Fibroblast of pulmonary artery (primary cell): Measurements from ENCODE around the gene ZNF618.

Experiments used
- DNase-seq: peaks from one replicate; pipeline ENCODE4 v3.0.0-alpha.2; 2010; ENCODE audit warnings: low read depth
- H3K4me3 ChIP-seq: replicated peaks from 2 replicates; pipeline ENCODE4 v1.5.1; 2011; ENCODE audit warnings: low read depth, mild to moderate bottlenecking, control low read depth, low read length, moderate library complexity
- TF ChIP-seq, protein P1 (sequence below): IDR thresholded peaks from 2 replicates; pipeline ENCODE4 v1.5.1; 2011; ENCODE audit warnings: mild to moderate bottlenecking, control low read depth, low read length, inconsistent platforms; ENCODE audit errors: missing control alignments

Gene ZNF618

GRCh38 chr9:113886933-113887332, 10.8 kb downstream of the ZNF618 start:
- no peak for DNase-seq
- H3K4me3 ChIP-seq: no peak overlapping the region
- TF ChIP-seq, protein P1, sequence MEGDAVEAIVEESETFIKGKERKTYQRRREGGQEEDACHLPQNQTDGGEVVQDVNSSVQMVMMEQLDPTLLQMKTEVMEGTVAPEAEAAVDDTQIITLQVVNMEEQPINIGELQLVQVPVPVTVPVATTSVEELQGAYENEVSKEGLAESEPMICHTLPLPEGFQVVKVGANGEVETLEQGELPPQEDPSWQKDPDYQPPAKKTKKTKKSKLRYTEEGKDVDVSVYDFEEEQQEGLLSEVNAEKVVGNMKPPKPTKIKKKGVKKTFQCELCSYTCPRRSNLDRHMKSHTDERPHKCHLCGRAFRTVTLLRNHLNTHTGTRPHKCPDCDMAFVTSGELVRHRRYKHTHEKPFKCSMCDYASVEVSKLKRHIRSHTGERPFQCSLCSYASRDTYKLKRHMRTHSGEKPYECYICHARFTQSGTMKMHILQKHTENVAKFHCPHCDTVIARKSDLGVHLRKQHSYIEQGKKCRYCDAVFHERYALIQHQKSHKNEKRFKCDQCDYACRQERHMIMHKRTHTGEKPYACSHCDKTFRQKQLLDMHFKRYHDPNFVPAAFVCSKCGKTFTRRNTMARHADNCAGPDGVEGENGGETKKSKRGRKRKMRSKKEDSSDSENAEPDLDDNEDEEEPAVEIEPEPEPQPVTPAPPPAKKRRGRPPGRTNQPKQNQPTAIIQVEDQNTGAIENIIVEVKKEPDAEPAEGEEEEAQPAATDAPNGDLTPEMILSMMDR: no peak

GRCh38 chr9:113887436-113887835, 11.3 kb downstream of the ZNF618 start:
- TF ChIP-seq, protein P1: no peak
- DNase-seq: no peak
- H3K4me3 ChIP-seq: no peak overlapping the region

DNA sequence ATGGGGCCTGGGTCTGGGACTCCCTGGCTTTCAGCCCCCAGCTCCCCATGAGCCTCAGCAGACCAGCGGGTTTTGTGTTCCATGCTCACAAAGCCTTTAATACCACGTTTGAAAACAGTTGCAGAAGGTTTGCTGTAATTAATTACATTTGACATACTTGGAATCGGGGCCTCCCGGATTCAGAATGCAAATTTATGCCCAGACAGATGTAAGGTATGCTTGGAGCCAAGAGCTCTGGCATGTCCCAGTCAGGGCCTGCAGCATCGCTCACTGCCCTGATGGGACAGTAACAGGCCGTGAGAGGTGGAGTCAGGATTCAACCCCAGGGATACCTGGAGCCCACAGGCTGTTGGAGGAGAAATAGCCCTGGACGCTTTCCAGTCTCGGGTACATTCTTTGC, 12.2 kb downstream of the ZNF618 start:
- DNase-seq: no peak
- TF ChIP-seq, protein P1: no peak

DNA sequence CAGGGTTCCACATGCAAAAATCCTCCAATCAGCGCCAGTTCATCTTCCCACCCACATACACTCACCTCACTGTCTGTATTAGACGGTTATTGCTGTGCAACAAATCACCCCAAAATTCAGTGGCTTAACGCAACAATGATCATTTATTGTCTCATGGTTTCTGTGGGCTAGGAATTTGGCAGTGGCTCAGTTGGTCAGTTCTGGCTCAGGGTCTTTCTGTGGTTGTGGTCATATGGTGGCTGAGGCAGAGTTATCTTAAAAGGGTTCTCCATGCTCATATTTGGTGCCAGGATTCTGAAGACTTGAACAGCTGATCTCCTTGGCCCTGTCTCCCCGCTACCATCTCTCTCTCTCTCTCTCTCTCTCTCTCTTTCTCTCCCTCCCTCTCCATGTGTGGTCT, 12.9 kb downstream of the ZNF618 start:
- H3K4me3 ChIP-seq: no peak overlapping the region
- TF ChIP-seq, protein P1: no peak
- DNase-seq: no peak

More for the DNA sequence above, 12.2 kb downstream of the ZNF618 start:
- H3K4me3 ChIP-seq: no peak overlapping the region

- TF ChIP-seq, protein P1: no peak
- H3K4me3 ChIP-seq: no peak overlapping the region
These were observed 14.6 kb downstream of the ZNF618 start for GRCh38 chr9:113890704-113891103.

DNA sequence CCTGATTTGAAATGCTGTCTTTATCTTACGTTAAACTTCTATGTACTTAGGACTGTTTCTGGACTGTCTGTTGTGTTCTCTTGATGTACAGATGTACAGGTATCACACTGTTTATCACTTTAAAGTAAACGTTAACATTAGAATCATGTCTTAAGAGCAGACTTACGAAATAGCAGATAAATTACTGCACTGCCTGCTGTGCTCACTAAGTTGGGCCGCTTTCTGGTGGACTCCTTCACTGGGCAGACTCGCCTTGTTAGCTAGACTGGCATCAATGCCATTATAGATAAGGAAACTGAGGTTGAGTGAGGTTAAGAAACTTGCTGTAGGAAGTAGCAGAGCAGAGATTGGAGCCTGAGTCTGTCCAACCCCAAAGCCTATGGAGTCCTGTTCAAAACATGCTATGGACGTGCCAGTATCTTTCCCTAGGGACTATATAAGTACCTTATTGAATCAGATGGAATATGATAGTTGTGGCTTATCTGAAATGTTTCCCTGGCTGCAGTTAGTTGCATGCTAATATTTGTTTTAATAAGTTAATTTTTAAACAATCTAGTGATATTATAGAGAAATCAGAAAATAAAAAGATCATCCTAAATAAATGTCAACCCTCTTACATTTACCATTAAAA, 16.9 kb downstream of the ZNF618 start:
- DNase-seq: no peak
- no peak overlapping the region for H3K4me3 ChIP-seq
- TF ChIP-seq, protein P1: no peak

More at GRCh38 chr9:113890704-113891103, 14.6 kb downstream of the ZNF618 start:
- DNase-seq: no peak

- no peak for DNase-seq
- TF ChIP-seq, protein P1: no peak
- H3K4me3 ChIP-seq: no peak overlapping the region
These were observed 18.1 kb downstream of the ZNF618 start for GRCh38 chr9:113894166-113894565.
